ENCODE results near the gene TMEM184B.

DNA sequence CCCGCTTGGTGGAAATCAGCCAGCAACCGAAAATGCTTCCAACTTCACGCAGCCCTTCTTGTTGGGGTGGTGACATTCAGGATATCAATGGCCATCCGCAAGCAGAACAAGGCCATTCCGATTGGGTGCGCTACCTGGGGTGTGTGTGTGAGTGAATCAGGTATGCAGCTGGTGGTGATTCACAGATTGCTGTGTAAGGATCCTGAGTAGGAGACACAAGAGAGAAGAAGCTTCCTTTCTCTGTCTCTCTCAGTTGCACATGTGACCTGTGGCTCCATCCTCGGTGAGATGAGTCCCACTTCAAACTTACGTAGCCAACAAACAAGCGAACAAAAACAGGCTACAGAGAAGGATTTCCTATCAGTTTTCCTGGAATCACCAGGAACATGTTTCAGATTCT, 9.6 kb upstream of the TMEM184B start:
- TF ChIP-seq POLR2AphosphoS5 (IDR thresholded peaks at IDR 0.05) (no peak), POLR2A (IDR thresholded peaks at IDR 0.05) (no peak)
- TF ChIP-seq, protein P1, sequence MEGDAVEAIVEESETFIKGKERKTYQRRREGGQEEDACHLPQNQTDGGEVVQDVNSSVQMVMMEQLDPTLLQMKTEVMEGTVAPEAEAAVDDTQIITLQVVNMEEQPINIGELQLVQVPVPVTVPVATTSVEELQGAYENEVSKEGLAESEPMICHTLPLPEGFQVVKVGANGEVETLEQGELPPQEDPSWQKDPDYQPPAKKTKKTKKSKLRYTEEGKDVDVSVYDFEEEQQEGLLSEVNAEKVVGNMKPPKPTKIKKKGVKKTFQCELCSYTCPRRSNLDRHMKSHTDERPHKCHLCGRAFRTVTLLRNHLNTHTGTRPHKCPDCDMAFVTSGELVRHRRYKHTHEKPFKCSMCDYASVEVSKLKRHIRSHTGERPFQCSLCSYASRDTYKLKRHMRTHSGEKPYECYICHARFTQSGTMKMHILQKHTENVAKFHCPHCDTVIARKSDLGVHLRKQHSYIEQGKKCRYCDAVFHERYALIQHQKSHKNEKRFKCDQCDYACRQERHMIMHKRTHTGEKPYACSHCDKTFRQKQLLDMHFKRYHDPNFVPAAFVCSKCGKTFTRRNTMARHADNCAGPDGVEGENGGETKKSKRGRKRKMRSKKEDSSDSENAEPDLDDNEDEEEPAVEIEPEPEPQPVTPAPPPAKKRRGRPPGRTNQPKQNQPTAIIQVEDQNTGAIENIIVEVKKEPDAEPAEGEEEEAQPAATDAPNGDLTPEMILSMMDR (IDR thresholded peaks at IDR 0.05 in 8 of 11, conservative IDR thresholded peaks at IDR 0.05 in 3 of 11) = no peak

Data from spleen (tissue), 7 donors.